H1 (cell line): Measurements from ENCODE around the gene WNT9A. TPM values are rescaled to one million over a fixed set of nuclear protein-coding genes. Genes with fewer than 3 reads are reported as not detected.

Source experiments
- CTCF ChIA-PET: fragments of 300-600 bp; sonication (Branson Sonifier 250); formaldehyde crosslinking; loops from one replicate; lab custom pipeline; 2021; ENCODE audit not compliant: partially characterized antibody; lab: Charles Lee
- POLR2A ChIA-PET: fragments of 300-600 bp; sonication (Branson Sonifier 250); formaldehyde crosslinking; loops from one replicate; lab custom pipeline; 2021; ENCODE audit warnings: inconsistent platforms; ENCODE audit not compliant: partially characterized antibody; lab: Charles Lee
- DNase-seq, 2 experiments: peaks; one replicate each; pipeline versions ENCODE4 v3.0.0 to v3.0.0-alpha.2; 2010 to 2022; ENCODE audit warnings: low spot score in 2 of 2, low read depth in 1 of 2, mixed read lengths in 1 of 2
- FAIRE-seq: peaks from 2 replicates; lab custom pipeline; 2011; peaks lifted over from hg19 to GRCh38; lab: Jason Lieb, UNC
- H2AFZ ChIP-seq: 2 replicates; pipeline ENCODE4 v1.8.1; 2012; ENCODE audit warnings: low read length, inconsistent platforms
- H2AK5ac ChIP-seq: 2 replicates; pipeline ENCODE4 v1.6.1; 2013; ENCODE audit warnings: low read depth, low read length
- H2BK120ac ChIP-seq: replicated peaks from 2 replicates; pipeline ENCODE3; 2013; ENCODE audit warnings: low read depth, low read length, inconsistent platforms
- H2BK12ac ChIP-seq: 2 replicates; pipeline ENCODE4 v1.6.1; 2013; ENCODE audit warnings: low read depth, low read length
- H2BK15ac ChIP-seq: 2 replicates; pipeline ENCODE4 v1.6.1; 2013; ENCODE audit warnings: low read length
- H2BK20ac ChIP-seq: 2 replicates; pipeline ENCODE4 v1.6.1; 2013; ENCODE audit warnings: low read length
- H2BK5ac ChIP-seq: 2 replicates; pipeline ENCODE4 v1.6.1; 2013; ENCODE audit warnings: low read depth, low read length
- H3K14ac ChIP-seq: 2 replicates; pipeline ENCODE4 v1.6.1; 2013; ENCODE audit warnings: inconsistent platforms; ENCODE audit not compliant: insufficient read length
- H3K18ac ChIP-seq: 2 replicates; pipeline ENCODE4 v1.6.1; 2013; ENCODE audit warnings: low read length; ENCODE audit errors: extremely low read depth
- H3K23ac ChIP-seq: 2 replicates; pipeline ENCODE4 v1.6.1; 2013; ENCODE audit warnings: inconsistent platforms; ENCODE audit not compliant: insufficient read length
- H3K23me2 ChIP-seq: 2 replicates; pipeline ENCODE4 v1.6.1; 2013; ENCODE audit warnings: low read depth, low read length
- H3K27ac ChIP-seq: 2 replicates; pipeline ENCODE4 v1.6.1; 2011; ENCODE audit warnings: low read depth, low read length, inconsistent platforms
- H3K27me3 ChIP-seq, 4 experiments: replicated peaks in 1 of 4; 1 replicate in 1 of 4; 2 replicates in 3 of 4; pipeline versions ENCODE4 v1.6.1 to v1.8.1; 2011 to 2013; ENCODE audit warnings: low read length in 3 of 4, mild to moderate bottlenecking in 3 of 4, inconsistent platforms in 2 of 4, mixed read lengths in 2 of 4, moderate library complexity in 1 of 4; ENCODE audit not compliant: control insufficient read depth in 3 of 4, insufficient read depth in 3 of 4; ENCODE audit errors: extremely low read depth in 1 of 4
- H3K36me3 ChIP-seq, 4 experiments: 2 replicates each; pipeline versions ENCODE4 v1.6.1 to v1.8.1; 2011 to 2013; ENCODE audit warnings: mild to moderate bottlenecking in 4 of 4, low read length in 3 of 4, moderate library complexity in 2 of 4, control low read depth in 1 of 4, inconsistent platforms in 1 of 4; ENCODE audit not compliant: insufficient read depth in 4 of 4, control insufficient read depth in 2 of 4
- H3K4ac ChIP-seq: replicated peaks from 2 replicates; pipeline ENCODE3; 2013; ENCODE audit warnings: low read length, low read depth, mixed read lengths, inconsistent platforms; ENCODE audit not compliant: insufficient read length
- H3K4me1 ChIP-seq, 4 experiments: replicated peaks in 1 of 4; 1 replicate in 1 of 4; 2 replicates in 3 of 4; pipeline versions ENCODE4 v1.6.1 to v1.8.1; 2011 to 2013; ENCODE audit warnings: low read length in 3 of 4, inconsistent platforms in 2 of 4, mixed read lengths in 1 of 4; ENCODE audit not compliant: insufficient read depth in 4 of 4, control insufficient read depth in 3 of 4
- H3K4me2 ChIP-seq, 2 experiments: 2 replicates each; pipeline versions ENCODE4 v1.6.1 to v1.8.1; 2011 to 2013; ENCODE audit warnings: low read depth in 2 of 2, low read length in 2 of 2, control low read depth in 1 of 2, inconsistent platforms in 1 of 2, mild to moderate bottlenecking in 1 of 2; ENCODE audit not compliant: insufficient read depth in 1 of 2
- H3K4me3 ChIP-seq, 4 experiments: fragments of 200-600, 300-600 bp in 1 of 4; sonication (generic), shearing (Covaris generic), sonication (Bioruptor Twin) in 1 of 4; 2 replicates each; pipeline versions ENCODE4 v1.5.1 to v1.8.1; 2011 to 2016; ENCODE audit warnings: low read length in 4 of 4, low read depth in 3 of 4, control low read depth in 2 of 4, inconsistent platforms in 2 of 4, mild to moderate bottlenecking in 2 of 4, mixed read lengths in 1 of 4, moderate library complexity in 1 of 4; ENCODE audit not compliant: insufficient read depth in 2 of 4; ENCODE audit errors: extremely low read depth in 1 of 4
- H3K56ac ChIP-seq: replicated peaks from 2 replicates; pipeline ENCODE3; 2013; ENCODE audit warnings: low read depth, mild to moderate bottlenecking, mixed read lengths, low read length, inconsistent platforms; ENCODE audit not compliant: insufficient read length
- H3K79me1 ChIP-seq: 2 replicates; pipeline ENCODE4 v1.6.1; 2013; ENCODE audit warnings: low read depth, low read length, control low read depth
- H3K79me2 ChIP-seq, 2 experiments: 2 replicates each; pipeline versions ENCODE4 v1.6.1 to v1.8.1; 2012 to 2013; ENCODE audit warnings: low read length in 2 of 2, mild to moderate bottlenecking in 2 of 2, inconsistent platforms in 1 of 2; ENCODE audit not compliant: insufficient read depth in 2 of 2, control insufficient read depth in 1 of 2
- H3K9ac ChIP-seq, 4 experiments: replicated peaks in 1 of 4; 1 replicate in 1 of 4; 2 replicates in 3 of 4; pipeline versions ENCODE4 v1.6.1 to v1.8.1; 2011 to 2013; ENCODE audit warnings: low read depth in 3 of 4, low read length in 3 of 4, control low read depth in 2 of 4, mild to moderate bottlenecking in 2 of 4, moderate library complexity in 2 of 4, inconsistent platforms in 1 of 4; ENCODE audit errors: extremely low read depth in 1 of 4
- H3K9me3 ChIP-seq, 2 experiments: 2 replicates each; pipeline versions ENCODE4 v1.6.1 to v1.8.1; 2012 to 2013; ENCODE audit warnings: mild to moderate bottlenecking in 2 of 2, moderate library complexity in 2 of 2, control low read depth in 1 of 2, inconsistent platforms in 1 of 2, low read depth in 1 of 2, low read length in 1 of 2, mixed read lengths in 1 of 2; ENCODE audit not compliant: insufficient read depth in 2 of 2
- H4K20me1 ChIP-seq, 2 experiments: replicated peaks in 1 of 2; 2 replicates each; pipeline versions ENCODE3 to v1.8.1; 2011 to 2013; ENCODE audit warnings: inconsistent platforms in 2 of 2, low read length in 2 of 2, mild to moderate bottlenecking in 1 of 2; ENCODE audit not compliant: insufficient read depth in 2 of 2, control insufficient read depth in 1 of 2
- H4K5ac ChIP-seq: 2 replicates; pipeline ENCODE4 v1.6.1; 2013; ENCODE audit warnings: low read length, low read depth, mixed read lengths, inconsistent platforms; ENCODE audit not compliant: insufficient read length
- H4K8ac ChIP-seq: 2 replicates; pipeline ENCODE4 v1.8.0; 2013; ENCODE audit warnings: mild to moderate bottlenecking, moderate library complexity, low read length, inconsistent platforms; ENCODE audit not compliant: insufficient read depth; ENCODE audit errors: extremely low read depth
- H4K91ac ChIP-seq: replicated peaks from 2 replicates; pipeline ENCODE3; 2013; ENCODE audit warnings: low read length, mixed read lengths, inconsistent platforms; ENCODE audit not compliant: insufficient read length
- ATF2 ChIP-seq: IDR thresholded peaks from 2 replicates; pipeline ENCODE4 v1.6.1; 2012; ENCODE audit warnings: low read length, inconsistent platforms
- BACH1 ChIP-seq: IDR thresholded peaks from 2 replicates; pipeline ENCODE4 v1.6.1; 2012; ENCODE audit warnings: low read length, improper control_type of control experiment
- CTBP2 ChIP-seq: IDR thresholded peaks from 2 replicates; pipeline ENCODE4 v1.7.0; 2011; ENCODE audit warnings: borderline replicate concordance, mild to moderate bottlenecking, moderate library complexity, mixed read lengths, low read length; ENCODE audit not compliant: insufficient read depth, insufficient read length
- JUND ChIP-seq: IDR thresholded peaks from 2 replicates; pipeline ENCODE4 v1.6.1; 2011; ENCODE audit warnings: mild to moderate bottlenecking, improper control_type of control experiment, low read length
- MAFK ChIP-seq: IDR thresholded peaks from 2 replicates; pipeline ENCODE4 v1.6.1; 2012; ENCODE audit warnings: low read depth, mild to moderate bottlenecking, improper control_type of control experiment, low read length
- RBBP5 ChIP-seq: IDR thresholded peaks from 2 replicates; pipeline ENCODE4 v1.7.1; 2012; ENCODE audit warnings: low read depth, mild to moderate bottlenecking, inconsistent platforms, low read length, moderate library complexity, borderline replicate concordance
- SAP30 ChIP-seq: fragments of 300-600 bp; sonication (generic); IDR thresholded peaks from 2 replicates; pipeline ENCODE4 v1.7.1; 2012; ENCODE audit warnings: low read length, moderate library complexity, mild to moderate bottlenecking, inconsistent platforms; ENCODE audit not compliant: insufficient read depth, insufficient replicate concordance
- SIX5 ChIP-seq: IDR thresholded peaks from 2 replicates; pipeline ENCODE4 v1.6.1; 2011; ENCODE audit warnings: mild to moderate bottlenecking, low read depth, low read length
- SRF ChIP-seq: IDR thresholded peaks from 2 replicates; pipeline ENCODE4 v1.6.1; 2011; ENCODE audit warnings: mild to moderate bottlenecking, low read depth, low read length, moderate library complexity
- YY1 ChIP-seq: IDR thresholded peaks from 2 replicates; pipeline ENCODE4 v1.6.1; 2011; ENCODE audit warnings: low read depth, mild to moderate bottlenecking, low read length
- ZNF274 ChIP-seq: IDR thresholded peaks from 2 replicates; pipeline ENCODE4 v1.7.0; 2012; ENCODE audit warnings: low read length, borderline replicate concordance; ENCODE audit errors: extremely low read depth
- WGBS, 2 experiments: shearing (Covaris generic) in 1 of 2; methylation state at CpG; one replicate each; pipeline versions ENCODE4 v1.1.6 to v1.1.7; 2013 to 2015; ENCODE audit warnings: low lambda C conversion rate in 2 of 2, mixed read lengths in 2 of 2, inconsistent platforms in 1 of 2, low coverage in 1 of 2, missing lambda C conversion rate in 1 of 2; ENCODE audit not compliant: insufficient replicate concordance in 2 of 2, insufficient coverage in 1 of 2, insufficient read length in 1 of 2; ENCODE audit errors: extremely low coverage in 1 of 2, missing lambda C conversion rate in 1 of 2; 5-methylcytosine and 5-hydroxymethylcytosine counted together
- polyA plus RNA-seq, 7 experiments: library from polyadenylated mRNA; depleted of rRNA in 3 of 7; stranded (reverse) in 5 of 7; unstranded in 2 of 7; fragments of >200 nt in 5 of 7; fragments of 200-250 nt in 2 of 7; gene quantifications; 1 replicate in 5 of 7; 2 replicates in 1 of 7; 4 replicates in 1 of 7; pipeline versions ENCODE4 v1.2.1 to v1.2.3, GENCODE V29; 2011 to 2013; ENCODE audit warnings: missing spikeins in 2 of 7, mixed read lengths in 2 of 7
- total RNA-seq: library from RNA; stranded (reverse); fragmentation: NEBNext Ultra II Directional; extraction: Animal tissue kit (Norgen Biotek cat#: 25700); gene quantifications from 2 replicates; pipeline ENCODE4 v1.2.1, GENCODE V29; 2021

WNT9A gene
- total and polyA plus RNA-seq, 2 of the 8 experiments (the other 6 are each of a cell fraction or from before 2014, with no cell fraction given): 1.1 to 1.5 TPM

- no peak overlapping the region for H2AFZ ChIP-seq
- CTCF ChIA-PET: interaction anchor here (0.6 to 3.9 kb wide), 40 partner anchors 9 to 1784 kb away, joined by 3 to 43 read pairs (median 4); no protein-coding TSS in a partner anchor
- H3K23ac ChIP-seq: no peak overlapping the region
- TF ChIP-seq SRF (no peak), MAFK (no peak), YY1 (no peak), JUND (no peak), RBBP5 (no peak), ZNF274 (no peak), SIX5 (no peak), SAP30 (no peak), ATF2 (no peak), CTBP2 (no peak), BACH1 (no peak)
- H3K79me2 ChIP-seq: no peaks in the 10 kb centered on the region
- no peak overlapping the region for H3K18ac ChIP-seq
- H4K5ac ChIP-seq: no peak overlapping the region
- no peak overlapping the region for H2BK120ac ChIP-seq
- H2BK5ac ChIP-seq: no peak overlapping the region
- DNase-seq (no peak), FAIRE-seq (no peak)
- 42% methylated on average over 4 of the region's 4 CpGs; no CpG with 5 or more reads in 1 of the 2 experiments for WGBS, 2 experiments
- peaks cover 0 to 2% of the 10 kb centered on the region in 2 experiments for H4K20me1 ChIP-seq
- peaks cover 0 to 3% (median under 1%) of the 10 kb centered on the region in 4 experiments; a peak in 2 of 7 replicates for H3K4me1 ChIP-seq
- H3K4me3 ChIP-seq: no peak overlapping the region
- H2BK15ac ChIP-seq: no peak overlapping the region
- H3K9me3 ChIP-seq: peaks cover 0 to 6% of the 10 kb centered on the region in 2 experiments; a peak in 1 of 4 replicates
- peaks cover 2 to 11% (median 7%) of the 10 kb centered on the region in 4 experiments; a peak in 6 of 7 replicates for H3K27me3 ChIP-seq
- POLR2A ChIA-PET: no interaction called here
- no peak overlapping the region for H3K4ac ChIP-seq
- H4K8ac ChIP-seq: no peak overlapping the region
- no peak overlapping the region for H2BK20ac ChIP-seq
- H3K79me1 ChIP-seq: no peaks in the 10 kb centered on the region
- no peak overlapping the region for H4K91ac ChIP-seq
- no peak overlapping the region for H3K14ac ChIP-seq
- no peak overlapping the region for H3K27ac ChIP-seq
- no peaks in the 10 kb centered on the region for H3K23me2 ChIP-seq
- no peak overlapping the region for H3K4me2 ChIP-seq
- H3K56ac ChIP-seq: no peak overlapping the region
- no peaks in the 10 kb centered on the region for H3K36me3 ChIP-seq
- no peak overlapping the region for H3K9ac ChIP-seq
- no peak overlapping the region for H2AK5ac ChIP-seq
- H2BK12ac ChIP-seq: no peak overlapping the region
Measured at GRCh38 chr1:227954163-227954850, 6.6 kb upstream of the WNT9A start.
